ENCODE data around the gene ATXN7L1. TPM values are rescaled to one million over a fixed set of nuclear protein-coding genes. Genes with fewer than 3 reads are reported as not detected.
A peak's percentile ranks its signal among the peaks of the same experiment; 100 is the strongest.

The ATXN7L1 gene
- total RNA-seq, 1 experiment from 2014 or later = 24.3 TPM

GRCh38 chr7:105857009-105857952 lies 19.1 kb downstream of the ATXN7L1 start:
- Histone ChIP-seq H3K4me1 (ENCODE audit: insufficient read depth, low read length) (peaks cover 7% of the 10 kb centered on the region; the same call in 1 of the 2 replicates), H3K4me2 (ENCODE audit: insufficient read depth, insufficient read length, low read length) (no peak overlapping the region), H3K79me2 (ENCODE audit: insufficient read depth, low read length) (peaks cover 2% of the 10 kb centered on the region; the same call in 1 of the 2 replicates), H3K23me2 (ENCODE audit: insufficient read length, low read depth, low read length, poor library complexity, severe bottlenecking) (no peaks in the 10 kb centered on the region), H2BK5ac (ENCODE audit: insufficient read length, low read length) (no peak overlapping the region), H3K18ac (ENCODE audit: insufficient read length, low read depth, low read length) (no peak overlapping the region), H2BK20ac (ENCODE audit: low read depth, low read length, poor library complexity, severe bottlenecking) (no peak overlapping the region), H3K27me3 (ENCODE audit: insufficient read depth, low read length) (no peaks in the 10 kb centered on the region), H2BK15ac (ENCODE audit: low read depth, low read length) (no peak overlapping the region), H3T11ph (ENCODE audit: low read length) (no peak overlapping the region), H3K9ac (ENCODE audit: extremely low read depth, insufficient read length, low read length) (no peak overlapping the region), H2AK5ac (ENCODE audit: insufficient read length, low read length) (no peak overlapping the region), H4K8ac (replicated peaks; ENCODE audit: insufficient read length, low read depth, low read length) (no peak overlapping the region), H3K4ac (ENCODE audit: low read depth, low read length) (no peak overlapping the region), H3K27ac (ENCODE audit: insufficient read length, low read depth, low read length) (no peak overlapping the region), H4K20me1 (ENCODE audit: control insufficient read depth, insufficient read depth, insufficient read length) (no peaks in the 10 kb centered on the region), H4K5ac (ENCODE audit: insufficient read length, low read depth, low read length) (no peak overlapping the region), H3K14ac (ENCODE audit: insufficient read depth, low read length) (no peak overlapping the region), H3K9me3 (ENCODE audit: control insufficient read depth, low read depth, low read length) (no peaks in the 10 kb centered on the region), H2BK12ac (ENCODE audit: insufficient read length, low read depth, low read length) (no peak overlapping the region), H2BK120ac (ENCODE audit: low read depth, low read length, poor library complexity, severe bottlenecking) (no peak overlapping the region), H4K91ac (ENCODE audit: insufficient read length, low read depth, low read length) (no peak overlapping the region), H3K56ac (ENCODE audit: insufficient read length, low read depth, low read length) (no peak overlapping the region), H2AFZ (ENCODE audit: low read length) (no peak overlapping the region), H3K79me1 (ENCODE audit: insufficient read depth, low read depth, low read length, poor library complexity, severe bottlenecking) (peaks cover 3% of the 10 kb centered on the region), H3K23ac (ENCODE audit: insufficient read length, low read depth, low read length) (no peak overlapping the region)
- no peak overlapping the region for H3K4me3 Mint-ChIP-seq
- peak overlapping the region in 1 of 3 experiments; percentile 5; a peak in 1 of 7 replicates for H3K27ac Mint-ChIP-seq
- DNase-seq = no peak
- no peaks in the 10 kb centered on the region for H3K9me3 Mint-ChIP-seq
- no CpG with 5 or more reads among the region's 2 CpGs for WGBS (ENCODE audit: extremely low coverage, insufficient read length, low lambda C conversion rate)
- TF ChIP-seq CTCF (conservative IDR thresholded peaks at IDR 0.05) = no peak
- no peaks in the 10 kb centered on the region for H3K36me3 Mint-ChIP-seq (ENCODE audit: insufficient read depth in 1 of 3, low read depth in 3 of 3)
- peaks cover 31% of the 10 kb centered on the region in 2 experiments for H3K4me1 Mint-ChIP-seq
- H3K27me3 Mint-ChIP-seq (ENCODE audit: low read depth) = no peaks in the 10 kb centered on the region
